ENCODE data around the gene CFAP410. TPM values are rescaled to one million over a fixed set of nuclear protein-coding genes. Genes with fewer than 3 reads are reported as not detected.

CFAP410 gene
- total RNA-seq, 2 experiments from 2014 or later, result 15.1 to 20.6 TPM

DNA sequence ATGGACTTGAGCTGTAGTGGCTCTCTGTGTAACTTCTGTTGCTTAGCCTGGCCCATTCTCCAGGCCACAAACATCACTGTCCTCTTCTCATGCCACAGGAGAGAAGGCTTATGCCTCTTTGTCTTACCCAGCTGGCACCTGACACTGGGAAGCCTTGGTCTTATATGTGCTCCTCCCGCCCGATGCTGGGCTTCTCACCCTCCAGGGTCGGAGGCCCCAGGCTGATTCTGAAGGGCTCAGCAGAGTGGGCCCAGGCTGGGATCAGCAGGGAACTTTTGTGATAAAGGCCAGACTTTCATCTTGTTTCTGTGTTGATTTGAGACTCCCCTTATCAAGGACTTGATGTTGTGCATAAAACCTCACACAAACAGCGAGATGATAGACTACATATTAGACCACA lies 44.0 kb upstream of the CFAP410 start:
- Histone ChIP-seq H3K27ac (ENCODE audit: low read depth, low read length, poor library complexity, severe bottlenecking) (no peak overlapping the region), H3K4me2 (ENCODE audit: low read length) (no peak overlapping the region), H3K4me1 (ENCODE audit: insufficient read depth, low read length, poor library complexity, severe bottlenecking) (no peaks in the 10 kb centered on the region), H3K4me3 (ENCODE audit: low read depth, low read length, poor library complexity, severe bottlenecking) (no peak overlapping the region), H3K9me3 (ENCODE audit: low read length) (peaks cover 34% of the 10 kb centered on the region), H3K79me2 (ENCODE audit: insufficient read depth, low read depth, low read length) (no peaks in the 10 kb centered on the region), H3K9me2 (ENCODE audit: insufficient read depth, low read length) (no peaks in the 10 kb centered on the region), H3K36me3 (ENCODE audit: insufficient read depth, low read length) (no peaks in the 10 kb centered on the region), H2AFZ (ENCODE audit: low read length) (no peak overlapping the region), H4K20me1 (ENCODE audit: insufficient read depth, low read length) (no peaks in the 10 kb centered on the region)
- POLR2A ChIA-PET, result no interaction called here
- no TSS peak for BruUV-seq (replicated peaks)
- TF ChIP-seq EZH2phosphoT487 (IDR thresholded peaks at IDR 0.05; ENCODE audit: borderline replicate concordance, low read depth, low read length), result no peak
- TF ChIP-seq, protein P1, sequence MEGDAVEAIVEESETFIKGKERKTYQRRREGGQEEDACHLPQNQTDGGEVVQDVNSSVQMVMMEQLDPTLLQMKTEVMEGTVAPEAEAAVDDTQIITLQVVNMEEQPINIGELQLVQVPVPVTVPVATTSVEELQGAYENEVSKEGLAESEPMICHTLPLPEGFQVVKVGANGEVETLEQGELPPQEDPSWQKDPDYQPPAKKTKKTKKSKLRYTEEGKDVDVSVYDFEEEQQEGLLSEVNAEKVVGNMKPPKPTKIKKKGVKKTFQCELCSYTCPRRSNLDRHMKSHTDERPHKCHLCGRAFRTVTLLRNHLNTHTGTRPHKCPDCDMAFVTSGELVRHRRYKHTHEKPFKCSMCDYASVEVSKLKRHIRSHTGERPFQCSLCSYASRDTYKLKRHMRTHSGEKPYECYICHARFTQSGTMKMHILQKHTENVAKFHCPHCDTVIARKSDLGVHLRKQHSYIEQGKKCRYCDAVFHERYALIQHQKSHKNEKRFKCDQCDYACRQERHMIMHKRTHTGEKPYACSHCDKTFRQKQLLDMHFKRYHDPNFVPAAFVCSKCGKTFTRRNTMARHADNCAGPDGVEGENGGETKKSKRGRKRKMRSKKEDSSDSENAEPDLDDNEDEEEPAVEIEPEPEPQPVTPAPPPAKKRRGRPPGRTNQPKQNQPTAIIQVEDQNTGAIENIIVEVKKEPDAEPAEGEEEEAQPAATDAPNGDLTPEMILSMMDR (conservative IDR thresholded peaks at IDR 0.05; ENCODE audit: low read length), result no peak
- intact Hi-C loops (cut with micrococcal nuclease; ENCODE audit: unreplicated experiment), result no loop called here
- CTCF ChIA-PET (ENCODE audit: unreplicated experiment), result interaction anchor here (0.5 kb wide), 1 partner anchor 87 kb away, joined by 3 read pairs; no protein-coding TSS in a partner anchor
- no peak for DNase-seq (ENCODE audit: low spot score)

DNA sequence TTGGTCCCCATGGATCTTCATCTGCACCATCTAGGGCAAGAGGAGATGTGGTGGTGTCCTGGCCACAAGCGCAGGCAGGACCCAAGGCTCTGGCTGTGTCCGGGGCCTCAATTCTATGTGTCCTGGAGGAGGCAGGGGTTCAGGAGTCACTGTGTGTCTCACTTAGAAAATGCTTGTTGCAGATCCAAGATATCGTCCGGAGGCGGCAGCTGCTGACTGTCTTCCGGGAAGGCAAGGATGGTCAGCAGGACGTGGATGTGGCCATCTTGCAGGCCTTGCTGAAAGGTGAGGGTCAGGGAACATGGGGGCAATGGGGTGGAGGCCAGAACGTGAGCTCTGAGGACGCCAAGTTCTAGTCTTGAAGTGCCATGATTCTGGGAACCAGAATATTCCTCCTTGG lies 43.3 kb upstream of the CFAP410 start:
- no peaks in the 10 kb centered on the region for H4K20me1 ChIP-seq (ENCODE audit: insufficient read depth, low read length)
- ChIA-PET CTCF (ENCODE audit: unreplicated experiment) (no interaction called here), POLR2A (no interaction called here)
- no peak overlapping the region for H3K27ac ChIP-seq (ENCODE audit: low read depth, low read length, poor library complexity, severe bottlenecking)
- no TSS peak for BruUV-seq (replicated peaks)
- no peaks in the 10 kb centered on the region for H3K9me2 ChIP-seq (ENCODE audit: insufficient read depth, low read length)
- H3K4me3 ChIP-seq (ENCODE audit: low read depth, low read length, poor library complexity, severe bottlenecking), result no peak overlapping the region
- H3K36me3 ChIP-seq (ENCODE audit: insufficient read depth, low read length), result no peaks in the 10 kb centered on the region
- DNase-seq (ENCODE audit: low spot score), result no peak
- no peak overlapping the region for H2AFZ ChIP-seq (ENCODE audit: low read length)
- intact Hi-C loops (cut with micrococcal nuclease; ENCODE audit: unreplicated experiment), result no loop called here
- H3K9me3 ChIP-seq (ENCODE audit: low read length), result peaks cover 34% of the 10 kb centered on the region
- H3K4me2 ChIP-seq (ENCODE audit: low read length), result no peak overlapping the region
- H3K4me1 ChIP-seq (ENCODE audit: insufficient read depth, low read length, poor library complexity, severe bottlenecking), result no peaks in the 10 kb centered on the region
- H3K79me2 ChIP-seq (ENCODE audit: insufficient read depth, low read depth, low read length), result no peaks in the 10 kb centered on the region
- TF ChIP-seq EZH2phosphoT487 (IDR thresholded peaks at IDR 0.05; ENCODE audit: borderline replicate concordance, low read depth, low read length), result no peak
- TF ChIP-seq, protein P1 (conservative IDR thresholded peaks at IDR 0.05; ENCODE audit: low read length), result no peak

DNA sequence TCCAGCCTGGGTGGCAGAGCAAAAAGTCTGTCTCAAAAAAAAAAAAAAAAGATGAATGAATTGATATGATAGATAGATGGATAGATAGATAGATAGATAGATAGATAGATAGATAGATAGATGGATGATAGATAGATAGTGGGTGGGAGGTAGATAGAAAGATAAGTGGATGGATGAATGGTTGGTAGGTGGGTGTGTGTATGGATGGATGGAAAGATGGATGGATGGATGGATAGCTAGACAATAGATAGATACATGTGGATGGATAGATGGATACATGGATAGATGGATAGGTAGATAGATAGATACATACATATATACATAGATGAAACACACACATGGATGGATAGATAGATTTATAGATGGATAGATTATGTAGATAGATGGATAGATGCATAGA lies 42.7 kb upstream of the CFAP410 start:
- intact Hi-C loops (cut with micrococcal nuclease; ENCODE audit: unreplicated experiment), result no loop called here
- H3K36me3 ChIP-seq (ENCODE audit: insufficient read depth, low read length), result no peaks in the 10 kb centered on the region
- no peak overlapping the region for H3K4me2 ChIP-seq (ENCODE audit: low read length)
- H3K4me1 ChIP-seq (ENCODE audit: insufficient read depth, low read length, poor library complexity, severe bottlenecking), result no peaks in the 10 kb centered on the region
- H3K27ac ChIP-seq (ENCODE audit: low read depth, low read length, poor library complexity, severe bottlenecking), result no peak overlapping the region
- no peak for DNase-seq (ENCODE audit: low spot score)
- no peaks in the 10 kb centered on the region for H3K9me2 ChIP-seq (ENCODE audit: insufficient read depth, low read length)
- BruUV-seq (replicated peaks), result no TSS peak
- H4K20me1 ChIP-seq (ENCODE audit: insufficient read depth, low read length), result no peaks in the 10 kb centered on the region
- H3K4me3 ChIP-seq (ENCODE audit: low read depth, low read length, poor library complexity, severe bottlenecking), result no peak overlapping the region
- H2AFZ ChIP-seq (ENCODE audit: low read length), result no peak overlapping the region
- POLR2A ChIA-PET, result no interaction called here
- no peaks in the 10 kb centered on the region for H3K79me2 ChIP-seq (ENCODE audit: insufficient read depth, low read depth, low read length)
- TF ChIP-seq, protein P1 (conservative IDR thresholded peaks at IDR 0.05; ENCODE audit: low read length), result no peak
- no peak for TF ChIP-seq EZH2phosphoT487 (IDR thresholded peaks at IDR 0.05; ENCODE audit: borderline replicate concordance, low read depth, low read length)
- H3K9me3 ChIP-seq (ENCODE audit: low read length), result peaks cover 29% of the 10 kb centered on the region
- CTCF ChIA-PET (ENCODE audit: unreplicated experiment), result no interaction called here

All from OCI-LY7 (cell line).